Coronary artery (tissue), 2 donors: Measurements from ENCODE around the gene CCDC169.

Experiments used
- DNase-seq: peaks from one replicate; pipeline ENCODE4 v3.0.0-alpha.2; 2017; ENCODE audit warnings: low spot score
- H3K27ac ChIP-seq, 2 donors: fragments of 200-600 bp; sonication (generic); one replicate each; pipeline ENCODE4 v1.5.1; 2016 to 2019
- H3K4me3 ChIP-seq: fragments of 200-600 bp; sonication (generic); 2 replicates; pipeline ENCODE4 v1.5.1; 2016; ENCODE audit warnings: mild to moderate bottlenecking, moderate library complexity
- CTCF ChIP-seq: fragments of 200-600 bp; sonication (generic); IDR thresholded peaks from one replicate; pipeline ENCODE4 v1.5.1; 2019; ENCODE audit warnings: antibody characterized with exemption

CCDC169 gene

GRCh38 chr13:36297366-36298338 is at the start of gene CCDC169:
TSS of gene CCDC169 (minus strand) at chr13:36297814. CDS start at chr13:36297719, 95 bp downstream.
- H3K27ac ChIP-seq = peak within 1 kb of the TSS; percentile 63 to 68
- H3K4me3 ChIP-seq = peak within 1 kb of the TSS; percentile 81
- peak; percentile 85 for DNase-seq
- no peak for TF ChIP-seq CTCF

DNA sequence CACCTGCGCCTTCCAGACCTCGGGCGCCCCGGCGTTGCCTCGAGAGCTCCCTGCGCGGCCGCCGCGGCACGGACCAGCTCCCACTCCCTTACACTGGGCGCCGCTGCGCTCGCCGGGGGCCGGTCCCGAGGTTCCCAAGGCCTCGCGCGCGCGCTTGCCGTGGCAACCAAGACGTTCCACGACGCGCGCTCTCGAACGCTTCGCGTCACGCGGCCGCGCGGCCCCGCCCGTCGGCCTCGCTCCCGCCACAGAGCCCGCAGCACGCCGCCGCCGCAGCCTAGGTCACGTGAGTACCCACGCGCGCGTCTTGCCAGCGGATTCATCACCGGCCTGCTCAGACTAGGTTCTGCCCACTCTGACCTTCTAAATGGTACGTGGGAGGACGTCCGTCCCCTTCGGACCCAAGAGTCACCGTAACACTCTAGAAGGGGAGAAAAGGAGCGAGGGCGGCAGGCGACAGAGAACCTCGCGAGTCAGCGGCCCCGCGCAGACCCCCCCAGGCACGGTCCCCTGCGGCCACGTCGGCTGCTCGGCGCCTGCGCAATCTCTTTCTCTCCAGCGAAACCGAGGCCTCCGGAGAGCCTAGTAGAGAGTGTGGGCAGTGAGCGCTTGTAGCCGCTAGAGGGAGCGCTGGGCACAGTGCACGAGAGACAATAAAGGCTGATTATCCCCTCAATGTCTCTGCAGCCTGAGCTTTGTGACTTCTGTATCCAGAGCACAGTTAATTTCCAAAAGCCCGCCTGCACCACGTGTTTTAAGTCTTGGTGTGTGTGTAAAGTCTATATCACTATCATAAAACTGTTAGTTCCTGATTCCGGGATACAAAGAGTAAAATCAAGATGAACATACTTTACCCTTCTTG is 48.8 kb upstream of the CCDC169 start, which contains the start of gene SPART:
TSS of gene SPART (minus strand) at position 173 of the 862 bp plus-strand sequence. CDS start 10,564 bp downstream, outside the sequence.
- DNase-seq = peak; percentile 94
- TF ChIP-seq CTCF = peak; percentile 84
- Histone ChIP-seq H3K4me3 (peak within 1 kb of the TSS; percentile 91), H3K27ac (peak within 1 kb of the TSS; percentile 97 to 99)

DNA sequence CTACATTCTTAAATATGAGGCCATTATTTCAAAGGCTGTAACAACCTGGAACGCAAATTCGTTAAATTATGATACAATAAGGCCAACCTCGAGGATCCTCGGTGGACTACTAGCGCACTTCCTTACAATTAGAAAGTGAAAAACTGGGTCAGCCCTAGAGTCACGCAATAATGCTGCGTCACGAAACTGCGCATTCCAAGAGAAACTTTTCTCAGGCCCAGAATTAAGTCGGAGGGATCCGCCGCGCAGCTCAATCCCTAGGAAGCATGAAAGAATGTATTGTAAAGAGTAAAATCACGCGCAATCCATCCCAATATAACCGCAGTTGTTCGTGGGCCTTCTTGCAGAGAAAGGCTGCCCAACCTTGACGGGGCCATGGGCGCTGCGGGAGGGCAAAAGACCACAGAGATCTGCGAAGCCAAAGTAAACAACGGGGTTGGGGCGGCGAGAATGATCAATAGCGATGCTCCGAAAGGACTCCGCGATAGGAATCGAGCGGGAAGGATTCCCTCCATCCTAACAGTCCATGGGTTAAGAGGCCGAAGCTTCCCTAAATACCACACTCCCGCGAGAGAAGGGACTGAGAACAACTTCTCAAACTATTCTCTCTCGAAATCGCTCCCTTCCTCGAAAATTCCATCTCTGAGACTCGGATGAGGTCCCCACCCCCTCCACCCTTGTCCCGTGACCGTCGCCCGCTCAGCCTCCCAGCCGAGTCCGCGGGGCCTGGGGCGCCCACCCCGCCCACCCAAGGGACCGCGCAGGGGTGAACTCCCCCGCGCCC is 48.0 kb upstream of the CCDC169 start:
- Histone ChIP-seq H3K4me3 (peak overlapping the region; percentile 91), H3K27ac (peak overlapping the region; percentile 97 to 99)
- TF ChIP-seq CTCF = no peak
- DNase-seq = peak; percentile 85

DNA sequence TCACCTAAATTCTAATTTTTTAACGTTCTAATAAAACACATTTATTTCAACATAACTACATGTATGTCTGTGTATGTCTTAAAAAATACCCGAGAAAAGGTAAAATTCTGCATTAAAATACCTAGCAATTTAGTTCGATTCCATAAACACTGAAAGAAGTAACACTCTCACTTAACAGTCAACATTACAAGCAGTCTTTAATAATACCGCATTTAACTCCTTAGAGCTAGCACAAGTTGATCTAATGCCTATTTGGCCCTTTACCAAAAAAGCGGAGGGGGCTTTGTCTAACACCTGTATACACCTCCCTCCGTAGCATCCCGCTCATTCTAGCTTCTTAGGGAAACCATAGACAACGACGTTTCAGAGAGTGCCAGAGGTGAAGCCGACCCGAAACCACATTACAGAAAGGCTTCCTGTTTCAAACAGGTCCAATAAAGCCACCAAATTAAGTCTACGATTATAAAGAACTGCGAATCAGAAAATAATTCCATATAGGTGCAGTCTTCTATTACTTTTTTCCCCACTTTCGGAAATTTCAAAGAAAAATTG is 47.3 kb upstream of the CCDC169 start:
- DNase-seq = no peak
- peak overlapping the region; percentile 97 to 99 for H3K27ac ChIP-seq
- no peak for TF ChIP-seq CTCF
- peak overlapping the region; percentile 91 for H3K4me3 ChIP-seq

DNA sequence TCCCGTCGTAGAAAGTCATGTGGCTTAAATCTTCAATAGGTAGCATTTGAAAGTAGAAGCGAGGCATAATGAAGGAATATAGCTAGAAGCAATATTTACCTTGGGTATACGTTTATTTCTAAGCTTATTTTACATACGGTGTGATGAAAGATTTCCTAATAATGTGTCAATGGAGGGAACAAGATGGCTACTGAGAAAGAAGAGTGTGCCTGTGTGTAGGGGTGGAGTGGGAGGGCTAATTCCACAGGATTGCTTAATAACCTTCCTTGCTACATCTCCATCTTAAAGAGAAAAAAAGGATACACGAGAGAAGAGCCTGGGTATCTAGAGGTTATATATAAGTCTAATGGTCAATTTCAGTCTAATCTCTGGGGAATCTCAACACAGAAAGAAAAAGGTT is 46.6 kb upstream of the CCDC169 start:
- no peak for DNase-seq
- no peak for TF ChIP-seq CTCF
- Histone ChIP-seq H3K27ac (peak overlapping the region; percentile 6 to 97), H3K4me3 (peak overlapping the region; percentile 91)

GRCh38 chr13:36343766-36344165 is 46.2 kb upstream of the CCDC169 start:
- Histone ChIP-seq H3K27ac (peak overlapping the region in 1 of 2 donors; percentile 97), H3K4me3 (peak overlapping the region; percentile 91)
- DNase-seq = no peak
- no peak for TF ChIP-seq CTCF
